Measurements from ENCODE around the gene SFT2D1. TPM values are rescaled to one million over a fixed set of nuclear protein-coding genes. Genes with fewer than 3 reads are reported as not detected.

Gene SFT2D1
- polyA plus RNA-seq, 4 donors: 67.9 to 80.0 (median 77.2) TPM

DNA sequence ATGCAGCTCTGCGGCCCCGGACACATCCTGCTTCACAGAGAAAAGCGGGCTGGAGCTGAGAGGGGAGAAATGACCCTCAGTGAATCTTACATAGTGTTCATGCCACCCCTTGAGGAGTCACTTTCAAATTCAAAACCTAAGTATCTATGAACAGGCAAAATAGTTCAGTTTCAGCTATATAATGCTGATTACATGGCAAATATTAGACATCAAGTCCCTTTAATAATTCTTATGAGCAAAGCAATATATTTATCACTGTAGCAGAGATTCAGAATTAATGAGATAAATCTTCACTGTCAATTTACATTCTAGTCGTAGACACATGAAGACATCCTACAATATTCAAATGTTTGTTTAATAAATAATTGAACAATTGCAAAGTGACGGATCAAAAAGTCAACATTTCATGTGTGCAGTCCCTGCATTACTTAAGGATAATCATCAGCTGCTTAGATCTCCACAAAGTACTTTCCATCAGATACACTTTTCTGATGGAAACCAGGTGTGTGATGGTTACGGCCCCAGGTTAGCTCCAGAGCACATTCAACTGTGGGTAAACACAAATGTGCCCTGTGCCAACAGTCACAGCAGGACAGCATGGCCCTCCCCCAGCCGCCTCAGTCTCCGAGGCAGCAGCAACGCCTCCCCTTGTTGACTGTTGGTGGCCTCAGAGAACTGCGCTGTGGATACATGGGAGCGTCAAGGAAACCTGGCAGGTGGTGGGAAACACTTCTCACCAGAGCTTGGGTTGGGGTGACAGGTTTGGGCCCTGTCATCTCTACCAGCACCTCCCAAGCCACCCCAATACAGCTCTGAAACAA, 33.4 kb downstream of the SFT2D1 start:
- no peak for DNase-seq (ENCODE audit: low read depth in 4 of 4, low spot score in 3 of 4)

DNA sequence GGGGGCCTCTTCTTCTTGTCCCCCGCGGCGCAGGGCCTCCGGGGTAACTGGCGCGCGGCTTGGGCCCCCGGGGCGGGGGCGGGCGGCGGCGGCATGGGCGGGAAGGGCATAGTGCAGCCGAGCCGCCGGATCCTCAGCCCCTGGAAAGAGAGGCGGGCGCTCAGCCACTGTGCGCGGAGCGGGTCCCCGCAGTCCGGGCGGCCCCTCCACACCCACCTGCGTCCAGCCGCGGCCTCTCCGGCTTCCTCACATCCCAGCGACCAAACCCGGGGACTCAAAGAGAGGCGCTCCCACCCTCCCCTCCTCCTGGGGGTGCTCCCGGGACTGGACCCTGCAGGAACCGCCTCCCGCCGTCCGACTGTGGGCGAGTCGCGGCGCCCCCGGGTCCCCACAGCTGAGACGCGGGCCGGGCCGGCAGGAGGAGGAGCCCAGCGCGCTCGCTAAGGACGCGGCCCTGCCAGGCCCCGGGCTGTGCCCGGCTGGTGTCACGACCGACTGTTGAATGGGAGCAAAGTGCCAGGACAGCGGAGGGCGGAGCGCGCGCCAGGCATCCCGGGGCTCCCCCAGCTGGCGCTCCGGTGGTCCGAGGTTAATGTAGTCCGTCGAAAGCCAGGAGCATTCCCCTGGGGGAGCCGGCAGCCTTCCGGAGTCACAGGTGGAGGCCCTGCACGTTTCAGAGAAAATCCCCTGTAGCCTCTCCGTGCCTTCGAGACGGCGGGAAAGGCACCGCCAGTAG, 34.1 kb downstream of the SFT2D1 start, which contains the start of gene PRR18:
TSS of gene PRR18 (minus strand) at position 360 of the 736 bp plus-strand sequence. CDS start at position 110, 250 bp downstream.
- DNase-seq (ENCODE audit: low read depth in 4 of 4, low spot score in 3 of 4): no peak

DNA sequence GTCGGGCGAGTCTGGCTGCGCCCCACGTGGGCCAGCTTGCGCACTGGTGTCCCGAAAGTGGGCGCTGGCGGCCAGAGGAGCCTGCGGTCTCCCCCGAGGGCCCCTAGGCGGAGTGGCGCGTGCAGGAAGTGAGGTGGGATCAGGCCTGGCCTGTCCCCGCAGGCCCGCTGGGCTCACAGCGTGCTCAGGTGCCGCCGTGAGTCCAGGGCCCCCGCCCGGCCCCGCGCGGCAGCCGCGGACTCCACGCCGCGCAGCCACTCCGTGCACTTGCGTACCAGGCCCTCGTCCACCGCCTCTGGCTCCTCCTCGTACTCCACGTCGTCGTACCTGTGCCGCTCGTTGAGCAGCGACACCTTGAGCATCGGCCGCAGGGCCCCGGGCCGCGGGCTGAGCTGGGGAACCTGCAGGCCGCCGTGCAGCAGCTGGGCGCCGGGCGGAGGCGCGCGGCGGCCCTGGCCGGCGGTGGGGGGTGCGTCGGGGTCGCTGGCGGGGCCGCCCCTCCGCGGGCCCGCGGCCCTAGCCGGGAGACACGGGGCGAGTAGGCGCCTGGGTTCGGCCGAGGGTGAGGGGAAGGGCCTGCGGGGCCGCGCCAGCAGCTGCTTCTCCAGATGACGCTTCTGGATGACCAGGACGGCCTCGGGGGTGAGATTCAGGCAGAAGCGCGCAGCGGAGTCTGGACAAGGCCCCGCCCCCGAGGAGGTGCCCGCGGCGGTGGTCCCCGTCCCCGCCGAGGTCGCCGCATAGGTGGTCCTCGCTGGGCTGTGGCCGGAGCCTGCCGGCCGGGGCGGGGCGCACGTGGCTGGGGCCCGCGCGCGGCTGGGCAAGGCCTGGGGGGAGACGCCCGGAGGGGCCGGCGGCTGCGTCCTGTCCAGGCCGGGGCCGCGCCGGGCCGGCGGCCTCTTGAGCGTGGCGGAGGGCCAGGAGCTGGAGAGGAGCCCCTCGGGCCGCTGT, 35.0 kb downstream of the SFT2D1 start:
- no peak for DNase-seq (ENCODE audit: low read depth in 4 of 4, low spot score in 3 of 4)

DNA sequence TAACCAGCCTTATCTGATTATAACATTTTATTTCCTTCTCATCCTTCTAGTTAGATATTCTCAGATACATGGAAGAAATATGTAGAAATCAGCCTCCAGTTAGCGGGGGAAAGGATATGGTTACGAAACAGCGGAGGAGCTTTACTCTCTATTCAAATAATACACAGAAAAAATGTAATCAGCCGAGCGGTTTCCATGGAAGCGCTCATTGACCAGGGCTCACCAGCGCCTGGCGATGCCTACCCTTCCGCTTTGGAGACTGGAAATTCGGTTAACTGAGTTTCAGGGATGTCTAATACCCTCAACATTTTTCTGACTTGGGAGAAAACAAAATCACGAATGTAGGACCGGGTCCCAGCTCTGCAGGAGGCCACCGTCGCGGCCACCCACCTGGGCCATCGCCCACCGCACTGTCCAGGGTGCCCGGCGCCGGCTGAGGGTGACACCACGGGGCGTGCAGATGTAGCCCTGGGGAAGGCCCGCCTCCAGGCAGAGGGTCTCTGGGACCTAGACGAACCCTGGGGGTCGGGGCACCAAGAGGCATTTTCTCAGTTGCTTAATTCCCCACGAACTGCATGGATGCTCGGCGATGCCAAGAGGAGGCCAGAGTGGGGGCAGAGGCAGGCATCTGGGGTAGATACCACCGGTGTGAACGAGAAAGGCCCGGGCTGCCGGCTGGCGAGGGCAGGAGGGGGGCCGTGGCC, 35.8 kb downstream of the SFT2D1 start:
- no peak for DNase-seq (ENCODE audit: low read depth in 4 of 4, low spot score in 3 of 4)

DNA sequence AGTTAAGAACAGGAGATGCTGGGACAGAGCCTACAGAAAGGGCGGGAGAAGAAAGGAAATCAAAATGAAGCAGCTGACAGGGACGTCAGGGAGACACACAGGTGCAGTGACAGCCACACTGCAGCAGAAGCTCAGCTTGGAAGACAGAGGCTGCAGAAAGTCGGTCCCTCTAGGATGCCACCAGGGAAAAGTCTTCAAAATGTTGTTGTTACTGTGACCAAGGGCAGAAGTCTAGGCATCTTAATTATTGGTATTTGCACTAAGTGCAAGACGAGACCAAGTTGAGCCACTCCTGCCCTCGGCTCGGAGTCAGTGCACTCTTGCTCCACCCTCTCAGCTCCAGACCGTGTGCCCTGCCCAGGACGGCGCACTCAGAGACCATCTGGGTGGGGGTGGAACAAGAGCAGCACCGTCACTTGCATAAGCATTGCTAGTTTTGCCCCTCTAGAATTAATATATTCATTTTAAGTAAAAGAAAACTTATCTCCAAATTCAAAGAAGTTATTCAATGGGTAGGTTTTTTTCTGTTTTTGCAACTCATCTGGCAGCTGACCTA, 36.7 kb downstream of the SFT2D1 start:
- DNase-seq (ENCODE audit: low read depth in 4 of 4, low spot score in 3 of 4): no peak

DNA sequence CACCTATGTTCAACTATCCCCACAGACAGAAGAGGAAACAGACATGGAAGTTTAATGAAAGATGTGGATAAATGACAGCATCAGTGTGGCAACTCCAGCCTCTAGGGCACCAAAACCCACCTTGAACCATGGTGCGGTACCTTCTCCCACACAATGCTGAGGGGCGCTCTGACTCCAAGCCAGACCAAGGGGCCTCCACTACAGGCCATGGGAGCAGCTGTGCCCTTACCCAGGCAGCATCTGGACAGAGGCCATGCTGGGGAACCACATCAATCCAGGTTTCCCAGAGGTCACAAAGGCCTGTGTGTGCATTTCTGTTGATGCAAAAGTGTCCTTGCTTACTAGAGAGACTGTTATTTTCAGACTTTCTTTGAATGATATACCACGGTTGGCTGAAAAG, 38.2 kb downstream of the SFT2D1 start:
- DNase-seq (ENCODE audit: low read depth in 4 of 4, low spot score in 3 of 4): no peak

DNA sequence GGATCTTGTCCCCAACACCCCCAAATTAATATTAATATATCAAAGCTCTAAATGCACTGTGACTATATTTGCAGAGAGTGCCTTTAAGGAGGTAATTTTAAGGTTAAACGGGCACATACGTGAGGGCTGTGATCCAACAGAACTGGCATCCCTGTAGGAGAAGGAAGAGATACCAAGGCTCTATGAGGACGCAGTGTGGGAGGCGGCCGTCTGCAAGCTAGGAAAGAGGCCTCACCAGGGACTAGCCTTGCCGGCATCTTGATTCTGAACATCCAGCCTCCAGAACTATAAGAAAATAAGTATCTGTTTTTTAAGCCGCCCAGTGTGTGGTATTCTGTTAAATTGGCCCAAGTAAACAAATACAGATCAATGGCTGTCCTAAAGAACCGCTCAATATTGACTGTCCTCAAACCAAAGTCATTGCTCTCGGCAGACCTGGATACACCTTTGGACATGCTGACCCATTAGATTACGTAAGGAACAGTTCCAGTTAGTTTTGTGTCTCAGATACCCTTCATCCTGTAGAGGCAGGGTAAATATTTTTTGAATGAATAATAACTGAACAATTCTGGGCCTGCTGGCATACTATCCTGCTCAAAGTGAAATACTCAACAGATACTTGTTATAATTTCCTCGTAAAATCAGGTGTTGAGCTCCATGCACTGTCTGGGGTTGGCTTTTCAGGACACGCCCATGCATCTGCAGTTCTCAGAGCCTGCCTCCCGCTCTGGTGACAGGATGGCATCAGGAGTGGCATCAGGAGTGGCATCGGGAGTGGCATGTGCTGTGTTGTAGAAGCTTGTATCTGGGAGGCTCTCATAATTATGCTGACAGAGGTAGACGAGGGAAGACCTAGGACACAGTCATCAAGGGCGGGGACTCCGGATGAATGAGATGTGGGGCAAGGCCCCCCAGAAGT, 40.5 kb downstream of the SFT2D1 start:
- DNase-seq (ENCODE audit: low read depth in 4 of 4, low spot score in 3 of 4): no peak

DNA sequence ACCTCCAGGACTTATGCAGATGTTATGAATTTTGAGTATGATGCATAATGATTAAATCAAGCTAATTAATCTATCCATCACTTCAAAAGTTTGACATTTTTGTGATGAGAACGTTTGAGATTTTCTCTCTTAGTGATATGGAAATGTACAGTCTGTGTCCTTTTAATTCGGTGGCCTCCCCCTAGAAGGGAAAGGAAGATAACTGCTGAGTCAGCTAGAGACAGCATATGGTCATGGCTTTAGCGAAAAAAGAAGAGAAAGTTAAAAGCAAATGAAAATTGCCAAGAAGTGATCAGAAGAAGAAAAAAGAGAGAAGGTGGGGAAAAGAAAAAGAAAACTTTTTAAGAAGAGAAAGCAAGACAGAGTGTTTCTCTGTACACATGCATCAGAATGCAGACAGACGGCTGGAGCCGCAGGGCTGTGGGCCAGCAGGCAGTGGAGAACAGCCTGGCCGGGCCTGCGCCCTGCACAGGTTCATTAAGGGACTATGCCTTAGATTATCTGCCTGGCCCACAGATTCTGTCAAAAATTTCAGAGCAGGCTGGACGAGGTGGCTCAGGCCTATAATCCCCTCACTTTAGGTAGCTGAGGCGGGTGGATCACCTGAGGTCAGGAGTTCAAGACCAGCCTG, 41.9 kb downstream of the SFT2D1 start:
- DNase-seq (ENCODE audit: low read depth in 4 of 4, low spot score in 3 of 4): no peak

GRCh38 chr6:166297606-166298005, 44.7 kb downstream of the SFT2D1 start:
- DNase-seq (ENCODE audit: low read depth in 4 of 4, low spot score in 3 of 4): no peak

- no peak for DNase-seq (ENCODE audit: low read depth in 4 of 4, low spot score in 3 of 4)
Observed at GRCh38 chr6:166296035-166296883, 46.1 kb downstream of the SFT2D1 start.

DNA sequence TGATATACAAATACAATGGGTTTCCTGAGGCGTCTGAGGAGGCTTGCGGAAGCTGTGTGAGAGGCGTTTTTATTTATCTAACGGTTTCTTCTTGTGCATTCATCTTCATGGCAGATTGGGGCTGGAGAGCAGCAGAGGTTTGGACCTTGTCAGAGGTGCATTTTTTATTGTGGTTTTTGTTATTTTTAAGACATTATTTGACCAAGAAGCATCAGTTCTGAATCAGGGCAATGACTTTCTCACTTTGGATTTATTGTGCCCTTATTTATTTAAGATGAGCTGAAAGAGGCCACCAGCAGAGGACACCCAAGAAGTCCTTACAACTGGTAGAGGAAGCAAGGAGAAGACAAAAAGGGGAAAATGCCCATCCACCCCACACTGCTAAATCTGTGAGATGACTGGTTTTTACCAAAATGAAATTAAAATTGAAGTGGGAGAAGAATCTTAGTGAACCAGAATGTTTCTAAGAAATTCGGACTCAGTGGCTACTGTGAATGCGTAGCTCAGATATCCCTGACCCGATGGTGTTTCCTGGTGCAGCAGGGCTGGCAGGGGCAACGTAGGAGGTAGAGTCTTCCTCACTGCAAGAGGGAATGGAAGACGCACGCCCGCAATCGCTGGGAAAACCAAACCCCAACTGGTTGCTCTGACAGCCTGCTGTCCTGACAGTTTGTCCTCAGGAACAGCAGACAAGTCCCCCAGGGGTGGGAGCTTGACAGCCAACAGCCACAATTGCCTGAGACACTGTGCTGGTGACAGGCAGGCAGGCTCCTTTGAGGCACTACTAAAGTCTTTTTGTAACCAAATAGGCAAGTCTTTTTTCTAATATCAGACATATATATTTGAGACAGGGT, 48.4 kb downstream of the SFT2D1 start:
- no peak for DNase-seq (ENCODE audit: low read depth in 4 of 4, low spot score in 3 of 4)

DNA sequence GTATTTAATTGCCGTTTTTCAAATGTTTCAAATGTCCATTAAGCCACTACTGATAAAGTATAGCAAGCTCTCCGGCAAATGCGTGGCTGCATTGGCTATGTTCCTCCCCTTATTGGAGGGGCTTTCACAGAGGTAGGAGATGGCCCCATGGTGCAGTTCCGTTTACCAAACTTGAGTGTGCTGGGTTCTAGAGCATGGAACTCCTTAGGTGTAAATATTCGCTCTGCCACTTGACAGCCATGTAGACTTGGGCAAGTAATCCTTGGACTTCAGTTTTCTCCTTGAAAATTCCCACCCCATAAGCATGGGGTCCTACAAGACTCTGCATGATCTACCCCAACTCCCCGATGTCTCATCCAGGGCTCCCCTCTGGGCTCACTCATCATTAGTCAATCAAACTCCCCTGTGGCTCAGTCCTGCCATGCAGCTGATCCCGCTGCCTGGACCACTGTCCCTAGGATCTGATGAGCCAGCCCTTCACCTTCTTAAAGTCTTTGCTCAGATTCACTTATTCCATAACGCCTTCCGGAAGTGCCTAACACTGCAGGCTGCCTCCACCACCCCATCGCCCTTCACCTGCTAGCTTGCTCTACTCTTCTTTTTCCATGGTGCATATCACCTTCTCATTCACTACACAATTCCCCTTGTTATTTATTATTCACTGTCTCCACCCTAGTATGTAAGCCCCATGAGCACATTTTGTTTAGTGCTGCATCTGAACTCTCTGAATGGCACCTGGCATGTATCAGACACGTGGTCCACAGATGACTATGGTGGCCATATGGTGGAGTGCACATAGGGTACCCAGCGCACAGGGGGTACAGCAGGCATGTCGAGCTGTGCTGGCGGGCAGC, 52.9 kb downstream of the SFT2D1 start:
- DNase-seq (ENCODE audit: low read depth in 4 of 4, low spot score in 3 of 4): no peak

DNA sequence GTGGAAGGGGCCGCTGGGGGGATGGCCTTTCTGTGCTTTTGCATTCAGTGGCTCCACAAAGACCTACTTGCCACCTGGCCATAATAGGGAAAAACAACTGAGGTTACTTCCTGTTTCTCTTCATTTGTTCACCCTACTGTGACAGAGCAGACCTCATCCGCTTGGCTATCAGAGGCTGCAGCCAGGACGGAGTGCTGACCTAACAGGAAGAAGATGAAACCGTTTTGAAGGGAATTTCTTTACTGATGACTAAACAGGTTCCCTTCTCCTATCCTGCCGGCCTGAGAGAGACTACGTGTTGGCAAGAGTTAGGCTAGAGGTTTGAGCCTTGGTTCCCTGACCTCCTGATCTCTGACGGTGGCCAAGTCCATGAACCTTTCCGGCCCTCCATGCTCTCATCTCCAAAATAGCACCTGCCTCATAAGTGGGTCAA, 55.5 kb downstream of the SFT2D1 start:
- no peak for DNase-seq (ENCODE audit: low read depth in 4 of 4, low spot score in 3 of 4)

- DNase-seq (ENCODE audit: low read depth in 4 of 4, low spot score in 3 of 4): no peak
Observed at GRCh38 chr6:166285233-166285632, 57.1 kb downstream of the SFT2D1 start.

DNA sequence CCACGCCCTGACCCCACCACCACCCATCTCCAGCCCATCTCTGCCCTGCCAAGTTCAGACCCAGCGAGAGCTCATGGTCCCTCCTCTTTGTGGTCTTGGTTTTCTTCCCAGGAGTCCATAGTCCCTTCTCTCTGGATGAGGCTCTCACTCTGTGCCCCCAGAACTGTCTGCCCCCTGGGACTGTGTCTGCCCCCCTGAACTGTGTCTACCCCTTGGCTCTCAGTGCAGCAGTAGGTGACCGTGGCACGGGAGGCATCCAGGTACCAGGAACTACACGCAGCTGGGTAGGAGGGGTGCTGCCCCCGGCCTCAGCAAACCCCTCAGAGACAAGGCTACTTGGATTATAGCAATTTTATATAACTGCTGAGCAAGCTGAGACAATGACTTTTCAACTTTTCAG, 57.7 kb downstream of the SFT2D1 start:
- no peak for DNase-seq (ENCODE audit: low read depth in 4 of 4, low spot score in 3 of 4)

Data from right renal pelvis (tissue), 4 donors.